ENCODE results near the gene CYB5D1. TPM values are rescaled to one million over a fixed set of nuclear protein-coding genes. Genes with fewer than 3 reads are reported as not detected.

CYB5D1 gene
- total RNA-seq, 2 donors from 2014 or later, result 5.7 to 16.5 TPM

DNA sequence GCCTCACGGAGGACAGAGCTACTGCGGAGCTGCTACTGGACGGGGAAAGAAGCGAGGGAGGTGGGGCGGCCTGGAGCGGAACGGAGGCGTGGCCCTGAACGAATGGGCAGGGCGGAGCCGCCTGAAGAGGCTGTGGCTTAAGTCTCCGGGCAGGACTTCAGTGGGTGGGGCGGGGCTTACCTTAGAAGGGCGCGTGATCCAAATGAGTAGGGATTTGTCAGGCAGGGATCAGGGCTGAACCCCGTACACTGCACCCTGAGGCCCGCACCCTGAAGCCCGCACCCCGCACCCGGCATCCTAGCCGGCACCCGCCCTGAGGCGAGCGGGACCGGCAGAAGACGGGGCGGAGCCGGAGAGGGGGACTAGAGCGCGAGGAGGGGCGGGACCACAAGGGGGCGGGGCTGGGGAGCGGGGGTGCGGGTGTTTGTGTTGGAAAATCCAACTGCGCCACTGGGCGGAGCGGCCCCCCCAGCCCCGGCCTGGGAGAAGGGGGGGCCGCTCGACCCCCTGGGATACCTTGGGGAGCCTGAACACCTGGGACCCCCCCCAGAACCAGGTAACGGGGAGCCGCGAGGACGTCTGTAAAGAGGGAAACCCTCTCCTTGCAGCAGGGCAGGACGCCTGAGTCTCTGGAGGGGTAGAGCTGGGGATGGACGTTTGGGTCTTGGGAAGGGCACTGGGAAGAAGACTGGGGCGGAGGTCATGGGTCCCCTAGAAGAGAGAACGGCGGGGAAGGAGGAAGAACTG is 23.8 kb upstream of the CYB5D1 start, which contains the start of gene KDM6B:
Gene KDM6B (plus strand): TSS at position 423 of the 747 bp plus-strand sequence. CDS start 11,338 bp downstream, outside the sequence.
- Histone ChIP-seq H3K4me3 (peak within 1 kb of the TSS; percentile 28 to 33), H3K27me3 (no peaks in the 10 kb centered on the region), H3K27ac (peak within 1 kb of the TSS; percentile 97 to 100 (median 100)), H3K36me3 (replicated peaks in 1 of 2; ENCODE audit: insufficient read depth in 1 of 2, low read depth in 2 of 2) (no peaks in the 10 kb centered on the region), H3K4me1 (peaks cover 25% of the 10 kb centered on the region), H3K9me3 (no peaks in the 10 kb centered on the region)
- WGBS, 2 donors, result 0 to 2% methylated on average over 10 to 48 of the region's 49 CpGs
- ATAC-seq (peak; percentile 57), DNase-seq (peak; percentile 94 to 97 (median 96))
- peak; percentile 3 to 54 (median 32) for TF ChIP-seq POLR2A (IDR thresholded peaks at IDR 0.05)
- TF ChIP-seq, protein P1, sequence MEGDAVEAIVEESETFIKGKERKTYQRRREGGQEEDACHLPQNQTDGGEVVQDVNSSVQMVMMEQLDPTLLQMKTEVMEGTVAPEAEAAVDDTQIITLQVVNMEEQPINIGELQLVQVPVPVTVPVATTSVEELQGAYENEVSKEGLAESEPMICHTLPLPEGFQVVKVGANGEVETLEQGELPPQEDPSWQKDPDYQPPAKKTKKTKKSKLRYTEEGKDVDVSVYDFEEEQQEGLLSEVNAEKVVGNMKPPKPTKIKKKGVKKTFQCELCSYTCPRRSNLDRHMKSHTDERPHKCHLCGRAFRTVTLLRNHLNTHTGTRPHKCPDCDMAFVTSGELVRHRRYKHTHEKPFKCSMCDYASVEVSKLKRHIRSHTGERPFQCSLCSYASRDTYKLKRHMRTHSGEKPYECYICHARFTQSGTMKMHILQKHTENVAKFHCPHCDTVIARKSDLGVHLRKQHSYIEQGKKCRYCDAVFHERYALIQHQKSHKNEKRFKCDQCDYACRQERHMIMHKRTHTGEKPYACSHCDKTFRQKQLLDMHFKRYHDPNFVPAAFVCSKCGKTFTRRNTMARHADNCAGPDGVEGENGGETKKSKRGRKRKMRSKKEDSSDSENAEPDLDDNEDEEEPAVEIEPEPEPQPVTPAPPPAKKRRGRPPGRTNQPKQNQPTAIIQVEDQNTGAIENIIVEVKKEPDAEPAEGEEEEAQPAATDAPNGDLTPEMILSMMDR (IDR thresholded peaks at IDR 0.05), result no peak
- intact Hi-C loops (cut with DNase I), result no loop called here

DNA sequence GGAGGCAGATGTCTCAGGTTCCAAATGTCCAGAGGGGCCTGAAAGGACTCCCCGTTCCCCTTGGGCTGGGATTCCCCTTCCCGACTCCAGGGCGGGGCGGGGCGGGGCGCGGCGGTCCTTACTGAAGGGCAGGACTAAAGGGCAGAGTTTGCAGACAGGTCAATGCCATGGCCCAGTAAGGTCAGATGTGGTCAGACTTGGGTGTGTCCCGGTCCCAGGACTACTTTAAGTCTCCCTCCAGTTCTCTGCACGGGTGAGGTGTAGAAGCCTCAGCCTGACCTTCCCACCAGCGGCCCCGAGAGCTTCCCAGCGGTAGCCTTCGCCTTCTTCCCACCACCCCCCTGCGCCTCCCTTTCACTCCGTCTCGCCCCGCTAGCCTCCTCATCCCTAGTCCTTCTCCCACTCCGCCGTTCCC is 23.3 kb upstream of the CYB5D1 start:
- WGBS, 2 donors, result 0 to 1% methylated on average over 15 to 19 of the region's 20 CpGs
- Histone ChIP-seq H3K27me3 (no peaks in the 10 kb centered on the region), H3K4me3 (peak overlapping the region; percentile 20 to 33), H3K27ac (peak overlapping the region; percentile 97 to 100 (median 100)), H3K36me3 (replicated peaks in 1 of 2; ENCODE audit: insufficient read depth in 1 of 2, low read depth in 2 of 2) (no peaks in the 10 kb centered on the region), H3K4me1 (peaks cover 31% of the 10 kb centered on the region), H3K9me3 (no peaks in the 10 kb centered on the region)
- ATAC-seq (no peak), DNase-seq (peak; percentile 59 to 62 (median 62))
- TF ChIP-seq, protein P1 (IDR thresholded peaks at IDR 0.05), result no peak
- no peak for TF ChIP-seq POLR2A (IDR thresholded peaks at IDR 0.05)
- intact Hi-C loops (cut with DNase I), result no loop called here

DNA sequence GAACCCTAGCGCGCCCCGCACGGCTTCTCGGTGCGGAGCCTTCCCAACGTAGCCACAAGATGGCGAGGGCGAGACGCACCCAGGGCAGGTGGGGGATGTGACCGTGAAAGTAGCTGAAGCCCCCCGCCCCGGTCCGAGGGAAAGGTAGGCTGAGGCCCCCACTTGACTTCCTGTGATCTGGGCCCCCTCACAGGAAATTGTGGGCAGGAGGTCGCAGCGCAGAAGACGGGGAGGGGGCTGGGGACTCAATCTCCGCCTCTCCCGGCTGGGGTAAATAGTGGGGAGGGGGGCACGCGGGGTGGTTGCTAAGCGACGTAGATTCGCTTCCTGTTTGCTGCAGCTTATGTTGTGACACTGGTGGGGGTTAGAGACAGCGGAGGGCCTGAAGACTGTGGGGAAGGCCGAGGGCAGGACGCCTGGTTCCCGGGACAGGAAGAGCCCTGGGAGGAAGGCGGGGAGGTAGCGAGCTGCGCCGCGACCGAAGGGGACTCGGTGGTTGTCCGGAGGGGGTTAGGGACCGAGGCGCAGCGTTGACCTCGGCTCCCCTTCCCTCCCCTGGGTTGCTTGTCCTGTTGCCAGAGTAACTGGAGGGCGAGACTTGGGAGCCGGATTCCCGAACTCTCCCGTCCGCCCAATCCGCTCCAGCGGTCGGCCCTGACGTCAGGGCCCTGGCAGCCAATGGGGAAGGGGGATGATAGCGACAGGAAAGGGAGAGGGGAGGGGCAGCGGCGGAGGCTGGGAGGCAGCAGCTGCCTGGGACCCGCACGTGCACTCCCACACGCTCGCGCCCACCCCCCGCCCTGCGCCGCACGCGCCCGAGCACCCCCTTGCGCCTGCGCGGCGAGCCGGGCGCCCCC is 22.6 kb upstream of the CYB5D1 start:
- TF ChIP-seq, protein P1 (IDR thresholded peaks at IDR 0.05), result peak; percentile 72 to 95 (median 81)
- peak; percentile 72 to 84 (median 82) for TF ChIP-seq POLR2A (IDR thresholded peaks at IDR 0.05)
- H3K27ac ChIP-seq, result peak overlapping the region; percentile 97 to 100 (median 100)
- H3K27me3 ChIP-seq, result no peaks in the 10 kb centered on the region
- H3K4me1 ChIP-seq, result peaks cover 36% of the 10 kb centered on the region
- H3K4me3 ChIP-seq, result peak overlapping the region; percentile 33 to 68
- no peaks in the 10 kb centered on the region for H3K36me3 ChIP-seq (replicated peaks in 1 of 2; ENCODE audit: insufficient read depth in 1 of 2, low read depth in 2 of 2)
- H3K9me3 ChIP-seq, result no peaks in the 10 kb centered on the region
- intact Hi-C loops (cut with DNase I), result no loop called here
- 0 to 2% methylated on average over 32 to 62 of the region's 69 CpGs for WGBS, 2 donors
- ATAC-seq (peak; percentile 74), DNase-seq (peak; percentile 97 to 99 (median 98))

DNA sequence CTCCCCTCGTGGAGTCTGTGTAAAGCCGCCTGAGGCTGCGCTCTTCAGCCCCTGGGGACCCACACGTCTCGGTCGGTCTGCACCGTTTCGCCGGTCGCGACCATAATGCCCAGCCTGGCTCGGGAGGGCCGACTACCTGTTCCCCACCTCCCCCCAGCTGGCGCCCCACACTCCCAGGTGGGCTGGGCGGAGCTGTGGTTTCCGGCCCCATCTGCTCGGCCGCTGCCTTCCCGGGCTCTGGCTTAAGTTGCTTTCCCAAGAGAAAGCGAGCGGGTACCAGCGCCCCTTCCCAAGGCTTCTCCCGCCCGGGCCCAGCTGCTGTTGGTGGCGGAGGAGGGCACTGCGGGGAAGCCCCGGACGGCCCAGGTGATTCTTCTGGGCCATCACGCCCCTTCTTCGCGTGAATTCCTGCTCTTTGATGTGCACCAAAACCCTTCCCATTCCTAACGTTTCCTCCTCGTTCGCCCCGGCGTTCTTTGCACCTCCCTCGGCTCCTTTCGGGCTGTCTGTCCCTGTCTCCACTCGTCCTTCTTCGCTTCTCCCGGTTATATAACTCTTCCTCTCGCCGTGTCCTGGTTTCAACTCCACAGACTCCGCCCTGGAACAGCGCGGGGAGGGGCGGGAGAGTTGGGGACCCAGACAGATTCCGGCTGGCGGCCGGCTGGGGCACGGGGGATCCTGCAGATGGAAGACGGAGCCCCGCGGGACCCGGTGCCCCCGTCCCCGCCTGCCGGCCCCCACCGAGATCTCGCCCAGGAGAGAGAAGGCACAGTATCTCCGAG is 21.8 kb upstream of the CYB5D1 start:
- peak; percentile 77 to 87 (median 86) for DNase-seq
- Histone ChIP-seq H3K9me3 (no peaks in the 10 kb centered on the region), H3K27me3 (no peaks in the 10 kb centered on the region), H3K4me1 (peaks cover 41% of the 10 kb centered on the region), H3K27ac (peak overlapping the region; percentile 97 to 100 (median 100)), H3K4me3 (peak overlapping the region; percentile 13 to 68), H3K36me3 (replicated peaks in 1 of 2; ENCODE audit: insufficient read depth in 1 of 2, low read depth in 2 of 2) (no peaks in the 10 kb centered on the region)
- TF ChIP-seq, protein P1 (IDR thresholded peaks at IDR 0.05), result peak in 2 of 7 experiments; percentile 3 to 20
- TF ChIP-seq POLR2A (IDR thresholded peaks at IDR 0.05), result peak; percentile 21 to 99 (median 97)
- peak; percentile 41 for ATAC-seq
- intact Hi-C loops (cut with DNase I), result no loop called here
- WGBS, 2 donors, result 0% methylated on average over 43 to 49 of the region's 61 CpGs

Data from body of pancreas (tissue), 4 donors.